A549 (cell line): ENCODE results near the gene MTHFSD.

Experiments
- BHLHE40 ChIP-seq: IDR thresholded peaks from 2 replicates; pipeline ENCODE4 v1.6.1; 2012; ENCODE audit warnings: low read depth, low read length, inconsistent platforms
- CEBPB ChIP-seq, 2 experiments: fragments of >200 bp in 1 of 2; sonication (Bioruptor Twin) in 1 of 2; formaldehyde crosslinking in 1 of 2; IDR thresholded peaks; 2 replicates each; pipeline ENCODE4 v1.6.1; 2012 to 2016
- CTCF ChIP-seq: fragments of >200 bp; sonication (Bioruptor Twin); formaldehyde crosslinking; IDR thresholded peaks from 3 replicates; pipeline ENCODE4 v1.5.1; 2016
- EP300 ChIP-seq, 2 experiments: fragments of >200 bp; sonication (Bioruptor Twin); formaldehyde crosslinking; IDR thresholded peaks; 2 replicates in 1 of 2; 3 replicates in 1 of 2; pipeline ENCODE4 v1.6.1; 2016 to 2017
- HDAC2 ChIP-seq: fragments of 200-600 bp; sonication (generic); IDR thresholded peaks from 2 replicates; pipeline ENCODE4 v1.6.1; 2016
- MAZ ChIP-seq: fragments of 150-350 bp; IDR thresholded peaks from 2 replicates; pipeline ENCODE4 v1.6.1; 2014; ENCODE audit warnings: antibody characterized with exemption, low read depth, low read length, borderline replicate concordance
- POLR2A ChIP-seq: IDR thresholded peaks from 2 replicates; pipeline ENCODE4 v1.6.1; 2012; ENCODE audit warnings: mild to moderate bottlenecking, low read length
- POLR2AphosphoS2 ChIP-seq: conservative IDR thresholded peaks from 2 replicates; pipeline ENCODE4 v1.6.1; 2012; ENCODE audit warnings: low read length, improper control_type of control experiment, inconsistent platforms
- RFX5 ChIP-seq: fragments of 450-650 bp; IDR thresholded peaks from 2 replicates; pipeline ENCODE4 v1.7.1; 2014; ENCODE audit warnings: antibody characterized with exemption, mild to moderate bottlenecking, moderate library complexity
- TF ChIP-seq, protein P1 (sequence below): fragments of 200-600 bp; sonication (generic); IDR thresholded peaks from 2 replicates; pipeline ENCODE4 v1.6.1; 2016; ENCODE audit warnings: antibody characterized with exemption, mild to moderate bottlenecking, moderate library complexity

- TF ChIP-seq CTCF (no peak), POLR2AphosphoS2 (no peak), MAZ (no peak), EP300 (IDR thresholded peaks at IDR 0.05) (no peak), POLR2A (no peak), BHLHE40 (no peak), CEBPB (IDR thresholded peaks at IDR 0.05) (no peak), HDAC2 (no peak), RFX5 (no peak)
- TF ChIP-seq, protein P1, sequence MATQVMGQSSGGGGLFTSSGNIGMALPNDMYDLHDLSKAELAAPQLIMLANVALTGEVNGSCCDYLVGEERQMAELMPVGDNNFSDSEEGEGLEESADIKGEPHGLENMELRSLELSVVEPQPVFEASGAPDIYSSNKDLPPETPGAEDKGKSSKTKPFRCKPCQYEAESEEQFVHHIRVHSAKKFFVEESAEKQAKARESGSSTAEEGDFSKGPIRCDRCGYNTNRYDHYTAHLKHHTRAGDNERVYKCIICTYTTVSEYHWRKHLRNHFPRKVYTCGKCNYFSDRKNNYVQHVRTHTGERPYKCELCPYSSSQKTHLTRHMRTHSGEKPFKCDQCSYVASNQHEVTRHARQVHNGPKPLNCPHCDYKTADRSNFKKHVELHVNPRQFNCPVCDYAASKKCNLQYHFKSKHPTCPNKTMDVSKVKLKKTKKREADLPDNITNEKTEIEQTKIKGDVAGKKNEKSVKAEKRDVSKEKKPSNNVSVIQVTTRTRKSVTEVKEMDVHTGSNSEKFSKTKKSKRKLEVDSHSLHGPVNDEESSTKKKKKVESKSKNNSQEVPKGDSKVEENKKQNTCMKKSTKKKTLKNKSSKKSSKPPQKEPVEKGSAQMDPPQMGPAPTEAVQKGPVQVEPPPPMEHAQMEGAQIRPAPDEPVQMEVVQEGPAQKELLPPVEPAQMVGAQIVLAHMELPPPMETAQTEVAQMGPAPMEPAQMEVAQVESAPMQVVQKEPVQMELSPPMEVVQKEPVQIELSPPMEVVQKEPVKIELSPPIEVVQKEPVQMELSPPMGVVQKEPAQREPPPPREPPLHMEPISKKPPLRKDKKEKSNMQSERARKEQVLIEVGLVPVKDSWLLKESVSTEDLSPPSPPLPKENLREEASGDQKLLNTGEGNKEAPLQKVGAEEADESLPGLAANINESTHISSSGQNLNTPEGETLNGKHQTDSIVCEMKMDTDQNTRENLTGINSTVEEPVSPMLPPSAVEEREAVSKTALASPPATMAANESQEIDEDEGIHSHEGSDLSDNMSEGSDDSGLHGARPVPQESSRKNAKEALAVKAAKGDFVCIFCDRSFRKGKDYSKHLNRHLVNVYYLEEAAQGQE: no peak
Observed at GRCh38 chr16:86519007-86519648, 35.9 kb downstream of the MTHFSD start.
